IPS-18a (cell line): ENCODE results near the gene KIF26A.

Experiments used
- H3K27ac ChIP-seq: one replicate; pipeline ENCODE4 v1.5.1; 2013; ENCODE audit warnings: low read length
- H3K27me3 ChIP-seq: one replicate; pipeline ENCODE4 v1.6.1; 2013; ENCODE audit warnings: mild to moderate bottlenecking, low read length; ENCODE audit not compliant: control insufficient read depth, insufficient read depth
- H3K36me3 ChIP-seq: one replicate; pipeline ENCODE4 v1.6.1; 2013; ENCODE audit warnings: low read depth, low read length; ENCODE audit not compliant: control insufficient read depth
- H3K4me1 ChIP-seq: one replicate; pipeline ENCODE4 v1.6.1; 2013; ENCODE audit warnings: low read depth, low read length; ENCODE audit not compliant: control insufficient read depth
- H3K4me3 ChIP-seq: one replicate; pipeline ENCODE4 v1.5.1; 2013; ENCODE audit warnings: low read length
- H3K9ac ChIP-seq: one replicate; pipeline ENCODE4 v1.6.1; 2013; ENCODE audit warnings: mild to moderate bottlenecking, low read length, moderate library complexity
- H3K9me3 ChIP-seq: one replicate; pipeline ENCODE4 v1.6.1; 2013; ENCODE audit warnings: low read depth, low read length; ENCODE audit not compliant: control insufficient read depth

KIF26A gene

GRCh38 chr14:104096318-104096717 lies 42.1 kb upstream of the KIF26A start:
- Histone ChIP-seq H3K9me3 (no peaks in the 10 kb centered on the region), H3K9ac (no peak overlapping the region), H3K36me3 (no peaks in the 10 kb centered on the region), H3K27ac (no peak overlapping the region), H3K27me3 (no peaks in the 10 kb centered on the region), H3K4me3 (no peak overlapping the region), H3K4me1 (no peaks in the 10 kb centered on the region)

- no peaks in the 10 kb centered on the region for H3K36me3 ChIP-seq
- no peaks in the 10 kb centered on the region for H3K27me3 ChIP-seq
- H3K27ac ChIP-seq = no peak overlapping the region
- H3K9ac ChIP-seq = no peak overlapping the region
- H3K4me1 ChIP-seq = no peaks in the 10 kb centered on the region
- no peaks in the 10 kb centered on the region for H3K9me3 ChIP-seq
- no peak overlapping the region for H3K4me3 ChIP-seq
These were observed 41.4 kb upstream of the KIF26A start for GRCh38 chr14:104096751-104097700.

DNA sequence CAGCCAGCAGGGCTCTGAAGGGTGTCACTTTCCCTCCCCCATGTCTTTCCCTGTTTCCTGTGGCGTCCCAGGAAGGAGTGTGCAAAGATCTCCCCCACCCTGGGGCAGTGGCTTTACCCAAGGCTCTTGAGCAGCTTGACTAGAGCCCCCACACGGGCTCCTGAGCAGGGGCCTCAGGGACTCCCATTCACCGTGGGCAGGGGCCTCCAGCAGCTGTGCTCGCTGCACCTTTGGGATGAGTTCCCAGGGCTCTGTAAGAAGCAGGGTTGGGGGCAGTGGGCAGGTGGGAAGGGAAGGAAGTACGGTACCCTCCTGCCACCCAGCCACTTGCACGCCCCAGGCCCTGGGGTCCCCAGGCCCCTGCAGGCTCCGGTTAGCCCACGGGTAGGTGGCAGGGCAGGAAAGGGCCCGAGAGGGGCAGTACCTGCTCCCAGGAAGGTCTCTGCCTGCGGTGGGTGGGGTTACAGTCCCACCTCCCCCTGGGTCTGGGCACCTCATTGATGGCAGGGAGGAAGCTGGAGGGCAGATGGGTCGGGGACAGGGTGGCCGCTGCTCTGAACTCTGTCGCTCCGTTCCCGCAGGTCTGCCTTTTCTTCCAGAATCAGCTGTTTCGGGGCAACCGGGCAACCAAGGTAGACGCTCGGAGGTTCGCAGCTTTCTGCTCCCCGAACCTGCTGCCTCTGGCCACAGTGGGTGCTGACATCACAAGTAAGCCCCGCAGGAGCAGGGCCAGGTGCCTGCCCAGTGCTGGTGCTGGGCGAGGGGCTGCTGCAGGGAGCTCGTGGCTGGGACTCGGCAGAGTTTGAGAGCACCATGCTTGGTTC lies 39.9 kb upstream of the KIF26A start:
- no peak overlapping the region for H3K27ac ChIP-seq
- H3K4me1 ChIP-seq = no peaks in the 10 kb centered on the region
- no peaks in the 10 kb centered on the region for H3K9me3 ChIP-seq

DNA sequence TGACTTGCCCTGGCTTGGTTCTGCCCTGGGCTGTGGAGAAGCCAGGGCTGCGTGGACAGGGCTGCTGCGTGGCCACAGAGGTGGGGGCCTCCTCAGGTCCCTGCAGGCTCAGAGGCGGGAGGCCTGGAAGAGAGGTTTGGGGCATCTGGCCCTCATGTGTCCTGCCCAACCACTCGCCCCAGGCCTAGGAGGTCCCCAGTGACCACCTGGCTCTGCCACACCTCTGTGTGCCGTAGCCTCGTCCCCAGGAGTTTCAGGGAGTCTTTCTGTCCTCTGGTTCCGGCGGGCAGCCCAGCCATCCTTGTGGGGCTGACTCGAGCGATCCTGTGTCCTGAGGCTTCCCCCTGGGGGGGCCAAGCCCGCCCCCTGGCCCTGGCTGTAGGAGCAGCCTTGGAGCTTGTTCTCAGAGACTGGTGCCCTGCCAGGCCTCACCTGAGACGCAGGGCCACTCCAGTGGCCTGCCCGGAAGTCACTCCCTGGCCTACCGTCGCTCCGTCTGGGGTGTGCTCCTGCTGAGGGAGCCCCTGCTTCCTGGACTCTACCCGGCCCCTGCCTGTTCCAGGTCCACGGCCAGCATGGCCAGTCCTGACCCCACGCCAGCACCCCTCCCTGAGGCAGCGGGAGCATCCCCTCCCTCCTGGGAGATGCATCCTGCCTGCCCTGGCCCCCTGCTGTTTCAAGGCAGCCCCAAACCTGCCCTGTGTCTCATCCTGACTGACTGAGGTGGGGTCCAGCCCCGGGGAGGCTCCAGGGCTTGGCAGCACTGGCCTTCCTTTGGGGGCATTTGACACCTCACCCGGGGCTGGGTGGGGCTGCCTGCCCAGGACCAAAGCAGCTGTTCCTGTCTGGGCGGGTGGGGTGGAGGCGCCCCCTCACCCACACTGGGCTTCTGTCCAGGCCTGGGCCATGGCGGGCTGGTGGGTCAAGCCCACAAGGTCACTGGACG lies 39.0 kb upstream of the KIF26A start:
- Histone ChIP-seq H3K4me3 (no peak overlapping the region), H3K27me3 (no peaks in the 10 kb centered on the region), H3K4me1 (no peaks in the 10 kb centered on the region), H3K36me3 (no peaks in the 10 kb centered on the region), H3K9ac (no peak overlapping the region), H3K9me3 (no peaks in the 10 kb centered on the region), H3K27ac (no peak overlapping the region)

More for the DNA sequence above, 39.9 kb upstream of the KIF26A start:
- Histone ChIP-seq H3K4me3 (no peak overlapping the region), H3K9ac (no peak overlapping the region), H3K36me3 (no peaks in the 10 kb centered on the region), H3K27me3 (no peaks in the 10 kb centered on the region)

DNA sequence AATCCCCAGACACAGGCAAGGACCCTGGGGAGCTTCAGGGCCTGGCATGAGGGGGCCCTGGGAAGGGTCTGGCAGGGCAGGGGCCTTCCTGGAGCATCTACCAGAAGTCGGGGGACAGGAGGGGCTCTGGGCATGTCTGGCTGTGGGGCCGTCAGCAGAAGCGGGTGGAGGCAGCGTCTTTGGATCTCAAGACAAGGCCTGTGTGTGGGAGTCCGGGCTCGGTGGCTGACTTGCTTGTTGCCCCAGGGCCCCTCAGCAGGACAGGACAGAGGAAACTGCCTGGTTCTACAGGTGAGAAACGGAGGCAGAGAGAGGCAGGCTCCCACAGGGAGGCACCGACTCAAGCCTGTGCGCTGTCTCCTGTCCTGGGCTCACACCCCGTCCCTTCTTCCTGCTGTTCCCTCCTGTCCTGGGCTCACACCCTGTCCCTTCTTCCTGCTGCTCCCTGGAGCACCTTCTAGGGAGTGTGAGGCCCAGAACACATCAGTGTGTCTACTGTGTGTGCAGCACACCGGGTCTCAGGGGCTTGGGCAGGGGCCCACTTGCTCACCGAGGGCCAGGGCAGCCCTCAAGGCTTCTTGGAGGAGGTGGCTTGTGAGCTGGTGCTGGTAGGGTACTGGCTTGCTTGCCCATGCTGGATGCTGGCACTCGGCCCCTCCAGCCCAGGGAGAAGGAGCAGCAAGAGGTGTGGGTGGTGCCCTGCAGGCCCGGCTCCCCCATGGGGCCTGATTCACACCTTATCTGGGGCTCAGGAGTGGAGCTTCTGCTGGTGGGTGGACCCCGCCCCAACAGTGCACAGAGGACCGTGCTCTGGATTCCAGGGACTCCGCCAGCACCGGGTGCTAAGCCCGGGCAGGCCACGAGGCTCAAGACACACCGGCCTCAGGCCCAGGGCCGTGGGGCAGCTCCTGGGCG lies 38.0 kb upstream of the KIF26A start:
- H3K9me3 ChIP-seq = no peaks in the 10 kb centered on the region
- H3K4me3 ChIP-seq = no peak overlapping the region
- H3K9ac ChIP-seq = no peak overlapping the region
- no peak overlapping the region for H3K27ac ChIP-seq
- no peaks in the 10 kb centered on the region for H3K27me3 ChIP-seq
- H3K36me3 ChIP-seq = no peaks in the 10 kb centered on the region
- H3K4me1 ChIP-seq = no peaks in the 10 kb centered on the region

GRCh38 chr14:104101086-104101621 lies 37.2 kb upstream of the KIF26A start:
- no peaks in the 10 kb centered on the region for H3K36me3 ChIP-seq
- H3K9me3 ChIP-seq = no peaks in the 10 kb centered on the region
- H3K27me3 ChIP-seq = no peaks in the 10 kb centered on the region
- no peak overlapping the region for H3K9ac ChIP-seq
- no peaks in the 10 kb centered on the region for H3K4me1 ChIP-seq
- no peak overlapping the region for H3K27ac ChIP-seq
- no peak overlapping the region for H3K4me3 ChIP-seq

- Histone ChIP-seq H3K36me3 (no peaks in the 10 kb centered on the region), H3K9me3 (no peaks in the 10 kb centered on the region), H3K9ac (no peak overlapping the region), H3K4me3 (no peak overlapping the region), H3K4me1 (no peaks in the 10 kb centered on the region), H3K27ac (no peak overlapping the region), H3K27me3 (no peaks in the 10 kb centered on the region)
These were observed 36.6 kb upstream of the KIF26A start for GRCh38 chr14:104101651-104102281.

DNA sequence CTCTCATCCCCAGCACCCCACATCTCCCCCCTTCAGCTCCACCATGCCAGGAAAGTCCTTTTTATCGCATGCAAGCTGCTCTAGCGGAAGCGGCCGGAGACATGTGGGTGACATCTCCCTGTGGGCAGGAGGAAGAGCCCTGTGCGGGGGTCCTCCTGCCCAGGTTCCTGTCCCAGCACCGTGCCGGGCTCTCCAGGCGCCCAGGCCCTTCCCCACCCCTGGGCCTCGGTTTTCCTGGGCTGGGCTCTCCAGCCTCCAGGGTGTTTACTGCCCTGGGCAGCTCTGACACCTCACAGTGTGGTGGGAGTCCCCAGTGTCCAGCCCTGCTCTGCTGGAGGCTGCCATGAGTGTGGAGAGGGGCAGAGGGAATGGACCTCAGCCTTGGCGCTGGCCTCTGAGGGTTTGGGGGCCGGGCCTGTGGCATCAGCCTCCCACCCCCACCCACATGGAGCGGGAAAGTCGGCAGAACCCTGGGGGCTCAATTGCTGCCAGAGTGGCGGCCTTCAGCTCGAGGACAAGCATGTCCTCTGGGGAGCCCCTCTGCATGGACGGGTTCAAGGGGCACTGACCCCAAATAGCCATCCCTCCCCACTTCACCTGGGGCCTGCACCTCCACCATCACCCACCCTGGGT lies 36.0 kb upstream of the KIF26A start:
- Histone ChIP-seq H3K36me3 (no peaks in the 10 kb centered on the region), H3K4me3 (no peak overlapping the region), H3K27ac (no peak overlapping the region), H3K9ac (no peak overlapping the region), H3K9me3 (no peaks in the 10 kb centered on the region), H3K4me1 (no peaks in the 10 kb centered on the region), H3K27me3 (no peaks in the 10 kb centered on the region)

DNA sequence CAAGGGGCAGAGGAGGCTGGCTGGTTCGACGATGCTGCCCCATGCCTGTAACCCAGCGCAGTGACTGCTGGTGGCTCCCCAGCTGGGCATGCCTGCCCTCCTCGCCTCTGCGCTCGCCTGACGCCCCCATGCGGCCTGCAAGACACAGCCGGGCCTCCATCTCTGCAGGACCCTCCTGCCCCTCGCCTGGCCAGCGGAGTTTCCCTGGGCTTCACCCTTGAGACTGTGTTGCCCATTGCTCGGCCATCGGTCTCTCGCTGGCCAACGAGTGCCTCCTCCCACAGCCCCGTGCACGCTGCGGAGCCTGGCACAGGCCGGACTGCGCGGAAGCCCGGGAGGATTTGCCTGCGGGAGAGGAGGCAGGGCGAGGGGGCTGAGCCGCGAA lies 35.3 kb upstream of the KIF26A start:
- no peak overlapping the region for H3K27ac ChIP-seq
- no peaks in the 10 kb centered on the region for H3K27me3 ChIP-seq
- no peak overlapping the region for H3K9ac ChIP-seq
- peaks cover 4% of the 10 kb centered on the region for H3K4me1 ChIP-seq
- no peak overlapping the region for H3K4me3 ChIP-seq
- no peaks in the 10 kb centered on the region for H3K36me3 ChIP-seq
- H3K9me3 ChIP-seq = no peaks in the 10 kb centered on the region
